HG02885 (cell line): Measurements from ENCODE around the gene CTSV.
"Not testable (repeated sequence)": the region's sequence is repeated elsewhere in the genome, so short reads cannot be mapped to it uniquely, and the experiment has no call there.

Source experiments
- ATAC-seq: cut with Tn5 transposase; IDR thresholded peaks from one replicate; pipeline ENCODE4 v1.9.1; 2021; ENCODE audit warnings: mild to moderate bottlenecking; ENCODE audit not compliant: unreplicated experiment, poor library complexity

Gene CTSV

DNA sequence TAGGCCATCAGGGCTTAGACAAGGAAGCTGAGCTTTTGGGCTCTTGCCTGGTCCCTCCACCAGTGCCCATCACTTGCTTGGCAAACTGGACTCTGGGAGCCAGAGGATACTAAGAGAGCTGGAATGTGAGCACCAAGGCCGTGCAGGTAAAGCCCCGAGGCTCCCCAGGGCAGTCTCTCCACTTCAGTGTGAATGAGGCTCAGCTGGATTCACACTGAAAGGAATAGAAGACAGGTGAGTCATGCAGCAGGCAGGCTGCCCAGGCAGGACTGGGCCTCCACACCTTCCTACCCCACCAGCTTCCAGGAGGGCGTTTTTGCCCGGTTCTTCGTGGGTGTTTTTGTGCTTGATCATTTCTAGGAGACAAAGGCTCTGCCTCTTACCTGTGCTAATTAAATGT is 7.3 kb upstream of the CTSV start:
- ATAC-seq: no peak

DNA sequence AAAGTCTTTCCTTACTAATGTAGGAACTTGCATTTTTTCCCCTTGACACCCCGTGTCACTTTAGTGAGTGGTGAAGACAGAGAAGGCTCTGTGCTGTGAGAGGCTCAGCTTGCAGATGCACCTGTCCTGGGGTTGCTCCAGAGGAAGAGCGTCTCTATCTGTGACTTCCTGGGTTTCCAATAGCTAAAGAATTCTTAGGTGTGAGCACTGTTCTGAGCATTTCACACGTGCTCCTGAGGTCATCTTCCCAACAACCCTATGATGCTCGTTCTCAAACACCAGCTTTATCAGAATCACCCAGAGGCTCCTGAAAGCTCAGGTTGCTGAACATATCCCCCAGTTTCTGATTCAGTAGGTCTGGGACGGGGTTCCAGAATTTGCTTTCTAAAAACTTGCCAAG is 6.4 kb upstream of the CTSV start:
- no peak for ATAC-seq

DNA sequence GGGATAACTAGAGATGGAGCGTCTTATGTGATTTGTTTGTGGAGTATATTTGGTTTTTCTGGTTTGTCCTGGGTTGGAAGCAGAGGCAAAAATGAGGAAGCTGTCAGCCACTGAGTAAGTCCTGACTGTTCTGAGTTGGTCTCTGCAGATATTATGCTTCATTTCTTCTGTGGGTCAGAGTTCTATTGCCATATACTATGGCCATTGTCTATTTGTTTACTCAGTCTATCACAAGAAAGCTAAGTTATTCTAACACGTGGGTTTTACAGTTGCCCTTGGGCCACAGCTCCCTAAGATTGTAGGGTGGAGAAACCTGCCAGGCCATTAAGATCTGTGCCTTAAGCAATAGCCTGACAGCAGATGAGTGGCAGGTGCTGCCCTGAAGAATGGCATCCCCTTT is 3.0 kb upstream of the CTSV start:
- ATAC-seq: no peak

DNA sequence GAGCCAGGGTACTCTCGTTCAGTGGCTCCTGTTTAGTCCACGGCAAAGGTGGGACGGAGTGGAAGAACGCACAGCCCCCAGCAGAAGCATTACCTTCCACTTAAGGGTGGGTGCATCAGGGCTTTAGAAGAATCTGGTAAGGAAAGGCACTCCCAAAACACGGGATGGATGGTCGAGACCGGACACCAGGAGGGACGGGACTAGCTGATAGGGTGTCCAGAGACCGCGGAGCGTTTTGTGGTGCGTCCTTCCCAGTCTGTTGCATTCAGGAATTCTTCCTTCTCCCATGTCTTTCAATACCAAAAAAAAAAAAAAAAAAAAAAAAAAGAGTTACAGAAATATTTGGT is 545 bp upstream of the CTSV start:
- ATAC-seq: no peak

DNA sequence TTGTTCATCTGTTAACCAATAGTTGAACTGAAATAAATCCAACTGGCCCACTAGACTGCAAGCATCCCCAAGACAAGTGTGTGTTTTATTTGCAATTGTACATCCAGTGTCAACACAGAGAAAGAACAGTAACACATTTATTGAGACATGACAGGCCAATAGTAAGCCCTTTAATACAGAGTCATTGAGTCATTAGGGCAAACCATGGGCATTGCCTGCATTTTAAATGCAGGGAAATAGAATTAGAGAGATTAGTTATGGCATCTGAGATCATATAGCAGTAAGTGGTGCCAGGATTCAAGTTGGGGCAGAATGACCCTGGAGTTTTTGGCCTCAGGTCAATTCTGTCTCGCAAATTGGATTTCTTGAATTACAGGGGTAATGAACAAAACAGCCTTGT is 15.4 kb downstream of the CTSV start:
- not testable (repeated sequence) for ATAC-seq

DNA sequence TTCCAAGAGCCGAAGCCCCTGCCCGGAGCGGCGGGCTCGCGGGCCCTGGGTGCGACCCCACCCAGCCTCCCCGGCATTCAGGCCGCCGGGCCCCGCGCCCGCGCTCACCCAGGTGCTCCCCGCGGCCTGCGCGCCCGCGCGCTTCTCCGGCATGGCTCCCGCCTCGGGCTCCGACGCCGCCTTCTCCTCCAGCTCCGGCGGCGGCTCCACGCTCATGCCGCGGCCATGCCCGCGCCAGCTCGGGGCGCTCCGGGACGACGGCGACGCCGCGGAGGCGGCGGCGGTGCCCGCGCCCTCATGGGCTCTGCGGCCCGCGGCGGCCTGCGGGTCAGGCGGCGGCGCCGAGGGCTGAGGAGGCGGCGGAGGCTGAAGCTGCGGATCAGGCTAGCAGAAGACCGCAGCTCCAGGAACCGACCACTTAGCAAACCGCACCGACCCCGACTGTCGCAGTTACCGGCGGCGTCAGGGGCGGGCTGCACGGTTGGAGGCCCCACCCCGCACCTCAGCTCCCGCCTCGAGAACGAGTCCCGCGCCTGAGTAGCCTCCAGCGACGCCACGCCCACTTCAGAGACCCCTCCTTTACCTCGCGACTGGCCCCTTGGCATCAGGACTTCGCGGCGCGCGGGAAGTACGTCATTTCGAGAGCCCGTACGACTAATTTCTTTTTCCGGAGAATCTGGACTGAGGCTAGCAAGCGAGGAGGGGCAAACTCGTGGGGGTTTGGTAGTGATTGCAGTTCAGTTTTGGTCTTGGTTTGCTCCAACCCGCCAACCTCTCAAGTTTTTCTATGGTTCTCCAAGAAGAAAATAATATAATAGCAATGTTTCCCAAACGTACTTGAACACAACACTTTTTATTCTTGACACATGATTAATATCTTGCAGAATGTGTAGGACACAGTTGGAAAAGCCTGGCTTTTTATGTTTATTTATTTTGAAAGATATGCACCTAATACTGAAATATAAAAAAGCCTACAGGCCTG is 25.5 kb downstream of the CTSV start:
- peak; percentile 87 for ATAC-seq

DNA sequence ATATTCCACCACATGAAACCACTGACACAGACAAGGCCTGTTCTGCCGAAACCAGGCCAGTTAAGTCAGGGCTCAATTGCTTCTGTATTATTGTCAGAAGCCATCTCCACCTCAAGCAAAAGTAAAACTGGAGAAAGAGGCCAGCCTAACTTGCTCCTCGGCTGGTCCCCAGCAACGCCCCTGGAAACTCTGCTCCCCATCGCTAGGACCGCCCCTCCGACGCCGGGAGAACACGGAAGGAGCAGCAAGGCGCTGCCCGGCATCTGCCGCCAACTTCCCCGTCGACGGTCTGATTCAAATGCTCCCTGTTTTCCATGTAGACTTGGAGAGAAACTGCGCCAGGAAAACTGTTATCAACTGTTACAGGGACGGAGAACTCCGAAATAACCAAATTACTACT is 26.3 kb downstream of the CTSV start:
- peak; percentile 67 for ATAC-seq

DNA sequence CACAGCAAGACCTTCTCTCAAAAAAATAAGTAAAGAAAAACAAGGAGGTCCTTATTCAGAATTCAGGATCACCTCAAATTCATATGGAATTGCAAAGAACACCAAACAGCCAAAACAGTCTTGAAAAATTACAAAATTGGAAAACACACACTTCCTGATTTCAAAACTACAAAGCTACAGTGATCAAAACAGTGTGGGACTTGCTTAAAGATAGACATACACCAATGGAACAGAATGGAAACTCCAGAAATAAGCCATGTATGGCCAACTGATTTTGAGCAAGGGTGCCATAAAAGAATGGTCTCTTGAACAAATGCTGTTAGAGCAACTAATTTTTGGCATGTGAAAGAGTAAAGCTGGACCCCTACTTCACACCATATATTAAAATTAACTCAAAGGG is 36.7 kb downstream of the CTSV start:
- ATAC-seq: not testable (repeated sequence)

DNA sequence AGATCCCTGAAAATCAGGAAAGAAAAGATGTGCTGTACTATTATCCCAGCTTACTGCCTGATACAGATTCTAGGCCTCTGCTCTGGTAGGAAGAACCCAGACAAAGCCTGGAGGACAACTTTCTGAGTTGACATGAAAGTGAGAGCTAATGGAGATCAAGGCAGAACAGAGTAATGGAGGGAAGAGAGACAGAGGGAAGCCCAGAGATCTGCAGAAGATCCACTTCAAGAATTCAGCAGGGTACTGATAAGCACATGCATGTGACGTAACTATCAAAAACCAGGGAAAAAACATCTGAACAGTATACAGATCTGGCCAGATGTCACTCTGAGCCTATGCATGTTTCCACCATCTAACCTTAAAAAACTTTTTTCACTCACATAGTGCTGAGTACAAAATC is 37.6 kb downstream of the CTSV start:
- ATAC-seq: not testable (repeated sequence)

DNA sequence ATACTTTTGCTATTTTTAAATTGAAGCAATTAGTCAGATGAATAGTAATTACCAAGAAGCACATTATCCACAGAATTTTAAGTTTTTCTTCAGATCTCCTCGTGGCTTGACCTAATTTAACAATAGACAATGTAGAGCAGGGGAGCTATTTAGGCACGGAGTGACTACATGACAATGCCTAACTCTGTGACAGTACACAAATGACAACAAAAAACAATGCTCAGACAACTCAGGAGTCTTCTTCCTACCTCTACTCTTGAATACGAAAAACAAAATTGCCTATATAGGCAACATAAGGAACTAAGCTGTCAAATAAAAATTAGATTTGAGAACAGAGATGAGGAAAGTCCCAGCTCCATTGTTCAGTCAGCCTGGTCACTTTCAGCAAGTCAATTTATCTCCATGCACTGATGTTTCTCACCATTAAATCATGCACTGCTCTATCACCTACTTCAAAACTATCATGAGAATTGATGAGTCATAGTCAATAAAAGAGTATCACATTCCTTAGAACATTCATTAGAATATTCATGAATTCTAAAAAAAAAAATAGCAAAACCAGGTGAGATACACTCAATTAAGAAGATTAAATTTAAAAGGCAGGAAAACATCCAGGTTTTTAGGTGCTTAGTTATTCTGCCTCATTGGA is 38.7 kb downstream of the CTSV start:
- not testable (repeated sequence) for ATAC-seq

DNA sequence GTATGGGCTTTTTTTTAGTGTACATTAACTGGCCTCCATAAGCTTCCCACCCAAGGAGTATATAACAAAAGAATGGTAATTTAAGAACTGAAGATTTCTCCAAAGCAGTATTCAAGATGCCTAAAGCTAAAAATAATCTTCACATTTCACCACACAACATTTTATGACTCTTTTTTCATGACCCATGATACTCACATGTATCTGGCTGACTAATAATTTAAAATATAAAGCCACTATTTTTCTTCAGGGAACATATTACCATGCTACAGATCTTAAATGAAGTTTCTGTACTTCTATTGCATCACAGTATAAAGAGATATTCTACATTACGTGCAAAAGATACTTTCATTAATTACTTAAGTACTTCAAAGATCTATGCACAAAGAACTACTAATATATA is 39.2 kb downstream of the CTSV start:
- ATAC-seq: not testable (repeated sequence)

DNA sequence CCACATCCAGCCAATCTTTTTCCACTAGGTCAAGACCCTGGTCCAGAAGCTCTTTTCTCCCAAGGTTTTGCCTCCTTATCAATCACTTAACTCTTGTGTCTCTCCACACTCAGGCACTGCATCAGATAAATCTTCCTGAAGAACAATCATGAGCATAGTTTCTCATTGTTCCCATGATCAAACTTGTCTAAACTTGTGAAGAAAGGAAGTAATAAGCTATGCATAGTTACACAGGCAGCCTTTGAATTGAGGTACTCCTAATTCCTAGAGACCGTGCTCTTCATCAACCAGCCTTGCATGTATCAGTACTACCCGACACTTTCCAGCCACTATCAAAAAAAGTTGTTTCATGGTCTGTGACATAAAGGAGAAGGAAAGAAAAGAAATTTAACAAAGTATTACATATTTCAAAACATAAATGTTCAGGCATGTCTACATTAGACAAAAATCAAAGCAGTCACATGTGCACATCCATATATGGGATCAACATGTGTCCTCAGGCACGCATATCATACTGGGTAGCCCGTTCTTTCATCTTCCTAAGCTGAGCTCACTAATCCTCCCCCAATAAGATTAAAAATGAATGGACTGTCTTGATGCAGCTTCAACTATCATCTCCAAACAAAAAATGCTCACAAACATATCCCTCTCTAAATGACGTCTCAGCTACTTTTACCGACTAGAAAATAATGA is 41.8 kb downstream of the CTSV start:
- ATAC-seq: not testable (repeated sequence)

DNA sequence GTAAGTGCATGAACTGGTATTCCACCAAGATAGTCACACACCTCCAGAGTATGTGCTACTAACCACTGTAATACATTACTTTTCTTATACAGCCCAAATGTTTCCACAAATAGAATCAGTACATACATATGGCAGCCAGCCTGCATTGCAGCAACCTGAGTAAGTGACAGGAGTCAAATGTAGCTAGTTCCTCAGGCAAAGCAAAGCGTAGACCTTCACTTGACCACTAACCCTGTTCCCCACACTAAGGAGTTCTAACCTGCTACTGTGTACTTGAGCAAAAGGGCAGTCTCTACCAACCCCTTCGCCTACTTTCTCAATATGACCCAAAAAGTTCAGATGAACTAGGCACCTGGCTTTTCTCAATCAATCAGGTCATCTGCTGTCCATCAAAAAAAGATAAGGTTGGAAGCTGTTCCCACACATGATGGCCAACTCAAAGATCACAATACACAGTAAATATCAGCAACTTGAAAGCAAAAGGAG is 44.4 kb downstream of the CTSV start:
- not testable (repeated sequence) for ATAC-seq

DNA sequence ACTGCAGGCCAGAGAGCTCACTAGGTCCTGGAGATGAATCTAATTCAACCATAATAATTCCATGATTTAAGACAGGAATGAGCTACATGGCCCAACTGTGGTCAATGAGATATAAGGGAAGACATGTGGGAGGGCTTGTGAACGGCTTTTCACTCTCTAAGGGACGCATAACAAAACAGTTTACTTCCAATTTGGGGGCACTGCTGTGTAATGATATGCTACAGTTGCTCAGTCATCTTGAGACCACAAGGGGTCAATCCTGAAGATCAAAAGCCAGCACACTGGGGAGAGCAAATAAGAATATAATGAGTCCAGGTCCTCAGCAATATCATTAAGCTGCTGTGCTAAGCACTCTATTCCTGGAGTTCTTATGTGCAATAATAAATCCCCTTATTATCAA is 46.6 kb downstream of the CTSV start:
- ATAC-seq: peak; percentile 58

DNA sequence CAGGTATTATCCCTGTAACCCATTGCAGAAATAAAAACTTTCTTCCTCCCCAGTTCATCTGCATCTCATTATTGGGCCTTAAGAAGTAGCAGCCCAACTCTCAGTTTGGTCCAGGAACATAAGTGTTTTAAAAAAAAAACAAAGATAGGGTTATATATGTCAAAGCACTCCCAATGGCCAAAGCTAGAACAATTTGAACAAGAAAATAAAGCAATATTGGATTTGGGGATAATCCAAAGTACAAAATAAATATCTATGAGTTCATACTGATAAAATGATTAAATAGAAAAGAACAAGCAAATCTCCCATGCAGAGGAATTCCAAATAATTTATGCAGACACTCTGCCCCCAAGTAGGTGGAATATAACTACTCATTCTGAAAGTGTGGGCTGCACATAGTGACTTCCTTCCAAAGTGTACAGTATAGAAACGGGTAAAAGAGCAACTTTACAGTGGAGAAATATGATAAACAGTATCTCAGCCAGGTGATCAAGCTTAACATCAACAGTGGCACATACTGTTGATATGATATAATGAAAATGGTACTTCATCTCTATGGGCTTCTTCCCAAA is 49.1 kb downstream of the CTSV start:
- ATAC-seq: peak; percentile 50

DNA sequence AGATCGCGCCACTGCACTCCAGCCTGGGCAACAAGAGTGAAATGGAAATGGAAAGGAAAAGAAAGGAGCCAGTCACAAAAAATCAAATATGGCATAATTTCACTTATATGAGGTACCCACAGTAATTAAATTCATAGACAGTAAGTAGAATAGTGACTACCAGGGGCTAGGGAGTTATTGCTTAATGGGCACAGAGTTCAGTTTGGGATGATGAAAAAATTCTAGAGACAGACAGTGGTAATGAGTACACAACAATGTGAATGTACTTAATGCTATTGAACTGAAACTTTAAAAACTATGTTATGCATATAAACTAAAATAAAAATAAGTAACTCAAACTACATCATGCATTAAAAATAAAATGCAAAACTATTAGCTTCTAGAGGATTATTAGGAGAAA is 54.1 kb downstream of the CTSV start:
- ATAC-seq: not testable (repeated sequence)

DNA sequence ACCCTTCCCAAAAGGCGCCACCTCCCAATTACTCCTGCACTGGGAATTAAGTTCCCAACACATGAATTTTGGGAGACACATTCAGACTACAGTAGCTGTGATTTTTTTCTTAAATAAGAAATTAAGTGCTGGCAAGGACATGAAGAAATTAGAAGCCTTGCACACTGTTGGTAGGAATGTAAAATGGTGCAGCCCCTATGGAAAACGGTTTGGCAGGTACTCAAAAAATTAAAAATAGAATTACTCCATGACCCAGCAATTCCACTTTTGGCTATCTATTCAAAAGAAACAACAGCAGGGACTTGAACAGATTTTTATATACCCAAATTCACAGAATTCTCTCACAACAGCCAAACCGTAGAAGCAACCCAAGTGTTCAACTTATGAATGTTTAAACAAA is 54.8 kb downstream of the CTSV start:
- ATAC-seq: not testable (repeated sequence)

DNA sequence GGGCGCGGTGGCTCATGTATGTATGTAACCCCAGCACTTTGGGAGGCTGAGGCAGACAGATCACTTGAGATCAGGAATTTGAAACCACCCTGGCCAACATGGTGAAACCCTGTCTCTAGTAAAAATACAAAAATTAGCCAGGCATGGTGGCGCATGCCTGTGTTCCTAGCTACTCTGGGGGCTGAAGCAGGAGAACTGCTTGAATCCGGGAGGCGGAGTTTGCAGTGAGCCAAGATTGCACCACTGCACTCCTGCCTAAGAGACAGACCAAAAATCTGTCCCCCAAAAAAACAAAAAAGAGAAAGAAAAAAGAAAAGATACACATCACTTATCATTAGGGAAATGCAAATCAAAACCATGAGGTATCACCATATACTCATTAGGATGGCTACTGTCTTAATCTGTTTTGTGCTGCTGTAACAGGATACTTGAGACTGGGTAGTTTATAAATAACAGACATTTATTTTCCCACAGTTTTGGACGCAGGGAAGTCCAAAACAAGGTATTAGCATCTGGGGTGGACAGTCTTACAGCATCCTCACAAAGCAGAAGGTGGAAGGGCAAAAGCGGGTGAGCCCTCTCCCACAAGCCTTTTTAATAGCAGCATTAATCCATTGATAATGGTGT is 55.3 kb downstream of the CTSV start:
- ATAC-seq: not testable (repeated sequence)
